Measurements from ENCODE around the gene YWHAH. TPM values are rescaled to one million over a fixed set of nuclear protein-coding genes. Genes with fewer than 3 reads are reported as not detected.

Gene YWHAH
- total and polyA plus RNA-seq, 9 of the 15 experiments (the other 6 are each of a cell fraction or from before 2014, with no cell fraction given) = 32.0 to 177 (median 114) TPM

DNA sequence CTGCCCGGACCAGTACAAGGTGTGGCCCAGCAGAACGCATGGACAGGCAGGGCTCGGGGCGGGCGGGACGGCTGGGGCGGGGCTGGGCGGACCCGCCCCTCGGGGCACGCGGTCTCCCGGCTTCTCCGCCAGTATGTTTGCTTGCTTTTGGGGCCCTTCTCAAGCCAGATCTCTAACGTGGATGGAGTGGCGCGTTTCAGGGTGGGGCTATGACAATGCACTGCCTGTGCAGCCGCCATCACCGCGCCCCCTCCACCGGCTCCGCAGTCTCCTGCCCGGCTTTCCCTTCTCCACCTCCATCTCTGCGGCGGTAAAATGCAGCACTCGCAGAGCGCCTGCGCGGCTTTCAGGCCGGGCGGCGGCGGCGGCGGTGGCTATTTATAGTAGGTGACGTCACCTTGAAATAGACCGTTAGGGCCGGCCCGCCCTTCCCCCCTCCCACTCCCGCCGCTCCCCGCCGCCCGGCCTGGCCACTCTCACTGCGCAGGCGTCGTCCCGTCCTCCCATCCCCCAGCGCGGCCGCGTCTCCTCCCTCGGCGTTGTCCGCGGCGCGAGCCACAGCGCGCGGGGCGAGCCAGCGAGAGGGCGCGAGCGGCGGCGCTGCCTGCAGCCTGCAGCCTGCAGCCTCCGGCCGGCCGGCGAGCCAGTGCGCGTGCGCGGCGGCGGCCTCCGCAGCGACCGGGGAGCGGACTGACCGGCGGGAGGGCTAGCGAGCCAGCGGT is at the start of gene YWHAH (continued):
- TF ChIP-seq, protein P1, sequence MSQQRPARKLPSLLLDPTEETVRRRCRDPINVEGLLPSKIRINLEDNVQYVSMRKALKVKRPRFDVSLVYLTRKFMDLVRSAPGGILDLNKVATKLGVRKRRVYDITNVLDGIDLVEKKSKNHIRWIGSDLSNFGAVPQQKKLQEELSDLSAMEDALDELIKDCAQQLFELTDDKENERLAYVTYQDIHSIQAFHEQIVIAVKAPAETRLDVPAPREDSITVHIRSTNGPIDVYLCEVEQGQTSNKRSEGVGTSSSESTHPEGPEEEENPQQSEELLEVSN (IDR thresholded peaks at IDR 0.05; ENCODE audit: borderline replicate concordance in 1 of 2, extremely low read depth in 1 of 2, insufficient read depth in 1 of 2, insufficient read length in 1 of 2, low read depth in 1 of 2, low read length in 1 of 2, poor library complexity in 1 of 2, severe bottlenecking in 1 of 2) = peak; percentile 50 to 93
- TF ChIP-seq NRF1 (conservative IDR thresholded peaks at IDR 0.05 in 1 of 2, IDR thresholded peaks at IDR 0.05 in 1 of 2) = peak; percentile 94
- TF ChIP-seq GABPB1 (CRISPR knock-in tag; IDR thresholded peaks at IDR 0.05) = 0 out of 2 replicates have a peak, but pooled peaks have one; percentile 22
- TF ChIP-seq GTF2E2 (tag; IDR thresholded peaks at IDR 0.05) = peak; percentile 72; the same call in 1 of the 2 replicates
- TF ChIP-seq SAFB (IDR thresholded peaks at IDR 0.05; ENCODE audit: borderline replicate concordance, low read depth, low read length) = 0 out of 2 replicates have a peak, but pooled peaks have one; percentile 14
- TF ChIP-seq SIN3A (IDR thresholded peaks at IDR 0.05; ENCODE audit: borderline replicate concordance in 2 of 2, control insufficient read depth in 1 of 2, low read depth in 2 of 2, low read length in 2 of 2) = peak in 1 of 2 experiments; percentile 75; a peak in 2 of 4 replicates
- peak; percentile 70 for TF ChIP-seq POLR2A (conservative IDR thresholded peaks at IDR 0.05)
- peak; percentile 82 for TF ChIP-seq JUND (IDR thresholded peaks at IDR 0.05; ENCODE audit: borderline replicate concordance, low read depth, low read length)
- no peak for TF ChIP-seq JUND (tag; IDR thresholded peaks at IDR 0.05; ENCODE audit: borderline replicate concordance, low read depth, low read length)
- TF ChIP-seq, protein P2, sequence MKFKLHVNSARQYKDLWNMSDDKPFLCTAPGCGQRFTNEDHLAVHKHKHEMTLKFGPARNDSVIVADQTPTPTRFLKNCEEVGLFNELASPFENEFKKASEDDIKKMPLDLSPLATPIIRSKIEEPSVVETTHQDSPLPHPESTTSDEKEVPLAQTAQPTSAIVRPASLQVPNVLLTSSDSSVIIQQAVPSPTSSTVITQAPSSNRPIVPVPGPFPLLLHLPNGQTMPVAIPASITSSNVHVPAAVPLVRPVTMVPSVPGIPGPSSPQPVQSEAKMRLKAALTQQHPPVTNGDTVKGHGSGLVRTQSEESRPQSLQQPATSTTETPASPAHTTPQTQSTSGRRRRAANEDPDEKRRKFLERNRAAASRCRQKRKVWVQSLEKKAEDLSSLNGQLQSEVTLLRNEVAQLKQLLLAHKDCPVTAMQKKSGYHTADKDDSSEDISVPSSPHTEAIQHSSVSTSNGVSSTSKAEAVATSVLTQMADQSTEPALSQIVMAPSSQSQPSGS (CRISPR knock-in tag; IDR thresholded peaks at IDR 0.05) = peak; percentile 48; the same call in 1 of the 2 replicates
- no peak for TF ChIP-seq POLR3G (IDR thresholded peaks at IDR 0.05; ENCODE audit: extremely low read depth, insufficient read length, insufficient replicate concordance)
- TF ChIP-seq ZNF121 (CRISPR knock-in tag; conservative IDR thresholded peaks at IDR 0.05) = no peak
- TF ChIP-seq, protein P3, sequence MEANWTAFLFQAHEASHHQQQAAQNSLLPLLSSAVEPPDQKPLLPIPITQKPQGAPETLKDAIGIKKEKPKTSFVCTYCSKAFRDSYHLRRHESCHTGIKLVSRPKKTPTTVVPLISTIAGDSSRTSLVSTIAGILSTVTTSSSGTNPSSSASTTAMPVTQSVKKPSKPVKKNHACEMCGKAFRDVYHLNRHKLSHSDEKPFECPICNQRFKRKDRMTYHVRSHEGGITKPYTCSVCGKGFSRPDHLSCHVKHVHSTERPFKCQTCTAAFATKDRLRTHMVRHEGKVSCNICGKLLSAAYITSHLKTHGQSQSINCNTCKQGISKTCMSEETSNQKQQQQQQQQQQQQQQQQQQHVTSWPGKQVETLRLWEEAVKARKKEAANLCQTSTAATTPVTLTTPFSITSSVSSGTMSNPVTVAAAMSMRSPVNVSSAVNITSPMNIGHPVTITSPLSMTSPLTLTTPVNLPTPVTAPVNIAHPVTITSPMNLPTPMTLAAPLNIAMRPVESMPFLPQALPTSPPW (CRISPR knock-in tag; IDR thresholded peaks at IDR 0.05) = peak; percentile 84
- TF ChIP-seq TBP (optimal IDR thresholded peaks at IDR 0.05; ENCODE audit: low read depth, low read length) = peak; percentile 92
- TF ChIP-seq EP400 (IDR thresholded peaks at IDR 0.05) = peak; percentile 93
- TF ChIP-seq, protein P4, sequence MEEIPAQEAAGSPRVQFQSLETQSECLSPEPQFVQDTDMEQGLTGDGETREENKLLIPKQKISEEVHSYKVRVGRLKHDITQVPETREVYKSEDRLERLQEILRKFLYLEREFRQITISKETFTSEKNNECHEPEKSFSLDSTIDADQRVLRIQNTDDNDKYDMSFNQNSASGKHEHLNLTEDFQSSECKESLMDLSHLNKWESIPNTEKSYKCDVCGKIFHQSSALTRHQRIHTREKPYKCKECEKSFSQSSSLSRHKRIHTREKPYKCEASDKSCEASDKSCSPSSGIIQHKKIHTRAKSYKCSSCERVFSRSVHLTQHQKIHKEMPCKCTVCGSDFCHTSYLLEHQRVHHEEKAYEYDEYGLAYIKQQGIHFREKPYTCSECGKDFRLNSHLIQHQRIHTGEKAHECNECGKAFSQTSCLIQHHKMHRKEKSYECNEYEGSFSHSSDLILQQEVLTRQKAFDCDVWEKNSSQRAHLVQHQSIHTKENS (CRISPR knock-in tag; IDR thresholded peaks at IDR 0.05) = no peak
- TF ChIP-seq MEIS2 (IDR thresholded peaks at IDR 0.05; ENCODE audit: partially characterized antibody) = peak; percentile 12
- peak; percentile 62 for TF ChIP-seq KDM5B (IDR thresholded peaks at IDR 0.05; ENCODE audit: insufficient replicate concordance, low read depth, low read length)
- peak in 1 of 2 experiments; percentile 56; a peak in 1 of 4 replicates for TF ChIP-seq HDAC1 (IDR thresholded peaks at IDR 0.05)
- TF ChIP-seq RBFOX2 (IDR thresholded peaks at IDR 0.05; ENCODE audit: low read depth, low read length) = peak; percentile 92
- TF ChIP-seq ZFX (CRISPR knock-in tag; IDR thresholded peaks at IDR 0.05) = peak; percentile 47
